HepG2 (cell line): Measurements from ENCODE around the gene EML2. TPM values are rescaled to one million over a fixed set of nuclear protein-coding genes. Genes with fewer than 3 reads are reported as not detected.

Experiments used
- ATAC-seq: fragments of 200-7000 bp; cut with Tn5 transposase; 3 replicates; pipeline ENCODE4 v1.9.1; 2020; ENCODE audit warnings: mild to moderate bottlenecking, moderate library complexity
- BruUV-seq: library from RNA; stranded (reverse); fragments of 400-500 nt; replicated peaks from 2 replicates; lab custom pipeline; 2021; lab: Mats Ljungman, UMichigan
- CTCF ChIA-PET: fragments of 300-600 bp; formaldehyde crosslinking; extraction: SDS; loops from one replicate; lab custom pipeline; 2021; ENCODE audit warnings: low total read pairs, inconsistent platforms, low intra/inter-chr PET ratio; lab: Yijun Ruan, JAX
- POLR2A ChIA-PET: fragments of 350-600 bp; sonication (Branson Sonifier 250); formaldehyde crosslinking; loops from one replicate; lab custom pipeline; 2020; ENCODE audit warnings: antibody characterized with exemption, inconsistent platforms; lab: Yijun Ruan, JAX
- DNase-seq: peaks from one replicate; pipeline ENCODE4 v3.0.0-alpha.2; 2015; ENCODE audit warnings: low spot score
- FAIRE-seq: peaks from 3 replicates; lab custom pipeline; 2011; peaks lifted over from hg19 to GRCh38; lab: Jason Lieb, UNC
- H2AFZ ChIP-seq: one replicate; pipeline ENCODE4 v1.6.1; 2011; ENCODE audit warnings: low read length, inconsistent platforms
- H3K27ac ChIP-seq: fragments of 300-600 bp; 3 replicates; pipeline ENCODE4 v1.8.0; 2011; ENCODE audit warnings: mixed run types, mild to moderate bottlenecking, mixed read lengths, low read length, inconsistent platforms; ENCODE audit not compliant: insufficient read depth; ENCODE audit errors: extremely low read length
- H3K27me3 ChIP-seq, 2 experiments: fragments of 200-600 bp in 1 of 2; 2 replicates in 1 of 2; 3 replicates in 1 of 2; pipeline versions ENCODE4 v1.6.0 to v1.8.0; 2011; ENCODE audit warnings: low read length in 2 of 2, mild to moderate bottlenecking in 2 of 2, moderate library complexity in 2 of 2, inconsistent platforms in 1 of 2; ENCODE audit not compliant: insufficient read depth in 2 of 2, control insufficient read depth in 1 of 2
- H3K36me3 ChIP-seq, 2 experiments: fragments of 200-600 bp in 1 of 2; replicated peaks in 1 of 2; 2 replicates in 1 of 2; 3 replicates in 1 of 2; pipeline versions ENCODE4 v1.5.1 to v1.8.0; 2011; ENCODE audit warnings: low read length in 2 of 2, inconsistent platforms in 1 of 2; ENCODE audit not compliant: insufficient read depth in 2 of 2, control insufficient read depth in 1 of 2
- H3K4me1 ChIP-seq: 2 replicates; pipeline ENCODE4 v1.5.1; 2012; ENCODE audit warnings: low read length, inconsistent platforms; ENCODE audit not compliant: insufficient read depth
- H3K4me2 ChIP-seq: 2 replicates; pipeline ENCODE4 v1.6.0; 2011; ENCODE audit warnings: low read depth, low read length, inconsistent platforms
- H3K4me3 ChIP-seq, 3 experiments: fragments of 200-600 bp in 1 of 3; sonication (generic), shearing (Covaris generic) in 1 of 3; replicated peaks in 1 of 3; 2 replicates each; pipeline ENCODE4 v1.5.1; 2011 to 2016; ENCODE audit warnings: low read length in 3 of 3, inconsistent platforms in 2 of 3, low read depth in 2 of 3, mild to moderate bottlenecking in 2 of 3, control low read depth in 1 of 3, mixed read lengths in 1 of 3; ENCODE audit not compliant: insufficient read depth in 1 of 3
- H3K79me2 ChIP-seq: one replicate; pipeline ENCODE4 v1.6.1; 2011; ENCODE audit warnings: low read length, inconsistent platforms; ENCODE audit not compliant: insufficient read depth
- H3K9ac ChIP-seq: 2 replicates; pipeline ENCODE4 v1.6.0; 2011; ENCODE audit warnings: mild to moderate bottlenecking, low read depth, low read length, inconsistent platforms; ENCODE audit not compliant: insufficient read depth
- H3K9me3 ChIP-seq: 2 replicates; pipeline ENCODE4 v1.5.1; 2012; ENCODE audit warnings: mild to moderate bottlenecking, low read length
- H4K20me1 ChIP-seq: 2 replicates; pipeline ENCODE4 v1.6.0; 2011; ENCODE audit warnings: inconsistent platforms, mild to moderate bottlenecking, low read length, moderate library complexity; ENCODE audit not compliant: insufficient read depth
- GATAD1 ChIP-seq: IDR thresholded peaks from 2 replicates; pipeline ENCODE4 v1.6.1; 2016; ENCODE audit warnings: missing genetic modification reagents, missing compliant biosample characterization
- HMG20B ChIP-seq: conservative IDR thresholded peaks from 2 replicates; pipeline ENCODE4 v1.6.1; 2016; ENCODE audit warnings: missing genetic modification reagents, missing compliant biosample characterization
- HNRNPL ChIP-seq: fragments of 200-400 bp; formaldehyde crosslinking; IDR thresholded peaks from 2 replicates; pipeline ENCODE4 v1.6.1; 2017; ENCODE audit warnings: mild to moderate bottlenecking, low read depth, low read length
- HNRNPLL ChIP-seq: fragments of 200-400 bp; formaldehyde crosslinking; IDR thresholded peaks from 2 replicates; pipeline ENCODE4 v1.6.1; 2017; ENCODE audit warnings: mild to moderate bottlenecking, low read depth, low read length; ENCODE audit not compliant: poor library complexity, severe bottlenecking
- KAT8 ChIP-seq: IDR thresholded peaks from 2 replicates; pipeline ENCODE4 v1.6.1; 2016; ENCODE audit warnings: missing genetic modification reagents, missing compliant biosample characterization
- KLF12 ChIP-seq: sonication (generic); formaldehyde crosslinking; IDR thresholded peaks from 2 replicates; pipeline ENCODE4 v1.4.0; 2020; ENCODE audit warnings: missing genetic modification reagents, borderline replicate concordance
- KMT2A ChIP-seq: sonication (generic); formaldehyde crosslinking; IDR thresholded peaks from 2 replicates; pipeline ENCODE4 v1.4.0; 2020; ENCODE audit warnings: missing genetic modification reagents
- MED13 ChIP-seq: sonication (generic); formaldehyde crosslinking; IDR thresholded peaks from 2 replicates; pipeline ENCODE4 v1.5.0; 2020; ENCODE audit warnings: missing genetic modification reagents
- NFKBIZ ChIP-seq: IDR thresholded peaks from 2 replicates; pipeline ENCODE4 v1.6.1; 2018; ENCODE audit warnings: missing genetic modification reagents, missing compliant biosample characterization
- RAD51 ChIP-seq: fragments of 450-650 bp; IDR thresholded peaks from 2 replicates; pipeline ENCODE4 v1.6.1; 2016; ENCODE audit warnings: borderline replicate concordance
- RXRB ChIP-seq: IDR thresholded peaks from 2 replicates; pipeline ENCODE4 v1.6.1; 2016; ENCODE audit warnings: borderline replicate concordance, missing genetic modification reagents, missing compliant biosample characterization
- SMAD9 ChIP-seq: sonication (generic); formaldehyde crosslinking; IDR thresholded peaks from 2 replicates; pipeline ENCODE4 v1.5.1; 2020; ENCODE audit warnings: mild to moderate bottlenecking, missing genetic modification reagents
- ZNF12 ChIP-seq: sonication (generic); formaldehyde crosslinking; IDR thresholded peaks from 2 replicates; pipeline ENCODE4 v1.5.0; 2020; ENCODE audit warnings: missing genetic modification reagents
- ZNF329 ChIP-seq: sonication (generic); formaldehyde crosslinking; IDR thresholded peaks from 2 replicates; pipeline ENCODE4 v1.9.0; 2021; ENCODE audit warnings: low read depth, mild to moderate bottlenecking, missing genetic modification reagents
- ZNF33B ChIP-seq: sonication (generic); formaldehyde crosslinking; IDR thresholded peaks from 2 replicates; pipeline ENCODE4 v1.5.1; 2020; ENCODE audit warnings: mild to moderate bottlenecking, missing genetic modification reagents
- ZNF496 ChIP-seq: sonication (generic); formaldehyde crosslinking; IDR thresholded peaks from 2 replicates; pipeline ENCODE4 v1.8.1; 2023; ENCODE audit warnings: mild to moderate bottlenecking, moderate library complexity, missing genetic modification reagents; ENCODE audit not compliant: insufficient replicate concordance
- WGBS: methylation state at CpG from one replicate; pipeline ENCODE4 v1.1.6; 2017; ENCODE audit warnings: low lambda C conversion rate; 5-methylcytosine and 5-hydroxymethylcytosine counted together
- in situ Hi-C: cut with HindIII; loops from 2 replicates; pipeline ENCODE4 v1.10.0; 2017; ENCODE audit warnings: low pct_unique_long_range_greater_than_20kb; ENCODE audit not compliant: extremely low pct_ligation_motif_present
- intact Hi-C: fragments of 100-400 bp; cut with micrococcal nuclease; formaldehyde crosslinking; loops from one replicate; pipeline ENCODE4 v1.10.0; 2022; ENCODE audit not compliant: unreplicated experiment
- polyA plus RNA-seq, 8 experiments: library from polyadenylated mRNA; depleted of rRNA in 3 of 8; stranded (reverse) in 7 of 8; unstranded in 1 of 8; fragments of >200 nt; fragmentation: Illumina TruSeq in 4 of 8; extraction: Trizol in 4 of 8; gene quantifications; 2 replicates each; pipeline versions ENCODE4 v1.2.1 to v1.2.3, GENCODE V29; 2011 to 2016; ENCODE audit warnings: low read depth in 4 of 8, missing spikeins in 1 of 8, mixed read lengths in 1 of 8; ENCODE audit not compliant: insufficient read depth in 1 of 8
- total RNA-seq, 5 experiments: library from RNA; depleted of rRNA; stranded (reverse); fragments of >200 nt; fragmentation: Illumina TruSeq; extraction: Trizol; gene quantifications; 2 replicates each; pipeline ENCODE4 v1.2.3, GENCODE V29; 2016; ENCODE audit warnings: low read depth in 1 of 5
- TF ChIP-seq, protein P1 (sequence below): IDR thresholded peaks from 2 replicates; pipeline ENCODE4 v1.6.1; 2016; ENCODE audit warnings: low read depth, control low read depth
- TF ChIP-seq, protein P2 (sequence below): IDR thresholded peaks from 2 replicates; pipeline ENCODE4 v1.6.1; 2012; ENCODE audit warnings: inconsistent platforms

Gene EML2
- total and polyA plus RNA-seq, 2 of the 13 experiments (the other 11 are each of a cell fraction or from before 2014, with no cell fraction given): 7.3 to 12.9 TPM

DNA sequence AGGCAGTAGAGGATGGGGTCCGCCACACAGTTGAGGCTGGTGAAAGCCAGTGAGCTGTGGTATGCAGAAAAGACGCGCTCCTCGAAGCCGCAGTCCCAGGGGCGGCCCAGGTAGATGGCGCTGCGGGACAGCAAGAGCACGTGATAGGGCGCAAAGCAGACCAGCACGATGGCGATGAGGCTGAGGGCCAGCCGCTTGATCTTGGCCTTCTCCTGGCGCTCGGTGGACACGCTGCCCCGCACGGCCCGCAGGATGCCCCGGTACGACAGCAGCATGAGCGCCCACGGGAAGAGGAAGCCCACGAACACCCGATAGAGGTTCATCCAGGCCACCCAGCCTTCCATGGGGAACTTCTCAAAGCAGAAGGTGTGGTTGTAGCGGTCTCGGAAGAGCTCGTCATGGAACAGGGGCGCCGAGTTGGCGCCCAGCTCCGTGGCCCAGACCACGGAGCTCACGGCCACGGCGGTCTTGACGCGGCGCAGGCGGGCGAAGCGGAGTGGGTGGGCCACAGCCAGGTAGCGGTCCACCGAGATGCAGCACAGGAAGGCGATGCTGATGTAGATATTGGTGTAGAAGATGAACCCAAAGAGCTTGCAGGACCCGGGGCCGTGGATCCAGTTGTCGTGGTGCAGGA lies 48.1 kb downstream of the EML2 start:
- FAIRE-seq (peak; percentile 62), DNase-seq (peak; percentile 64), ATAC-seq (peak; percentile 94)
- CTCF ChIA-PET: interaction anchor here (1.8 to 3.4 kb wide), 3 partner anchors 52 to 102 kb away, joined by 14 to 29 read pairs (median 15); partner anchors contain the start of gene QPCTL
- in situ Hi-C loops: loop anchor here (5.0 kb wide), 1 partner anchor 51 kb away; no protein-coding TSS in a partner anchor
- Histone ChIP-seq H3K4me3 (no peak overlapping the region; a peak in 1 of 6 replicates), H3K9me3 (no peaks in the 10 kb centered on the region), H3K27ac (no peak overlapping the region), H3K4me2 (peak overlapping the region; percentile 45; the same call in 1 of the 2 replicates), H4K20me1 (no peaks in the 10 kb centered on the region), H3K79me2 (no peaks in the 10 kb centered on the region), H3K36me3 (no peaks in the 10 kb centered on the region), H3K4me1 (peaks cover 27% of the 10 kb centered on the region), H3K9ac (no peak overlapping the region), H3K27me3 (peaks cover 0 to 3% of the 10 kb centered on the region in 2 experiments; a peak in 2 of 5 replicates), H2AFZ (no peak overlapping the region)
- 56% methylated on average over 27 of the region's 48 CpGs for WGBS
- POLR2A ChIA-PET: interaction anchor here (0.9 to 1.4 kb wide), 5 partner anchors 10 to 101 kb away, joined by 3 to 19 read pairs (median 3); partner anchors contain the start of genes EML2, QPCTL and SNRPD2
- BruUV-seq: no TSS peak
- intact Hi-C loops: loop anchor here (1.0 kb wide), 1 partner anchor 52 kb away; no protein-coding TSS in a partner anchor
- 0 out of 2 replicates have a peak, but pooled peaks have one; percentile 61 for TF ChIP-seq HMG20B (CRISPR knock-in tag)
- TF ChIP-seq SMAD9 (CRISPR knock-in tag): 0 out of 2 replicates have a peak, but pooled peaks have one; percentile 54
- 0 out of 2 replicates have a peak, but pooled peaks have one; percentile 25 for TF ChIP-seq KLF12
- peak; percentile 67; the same call in 1 of the 2 replicates for TF ChIP-seq RXRB (CRISPR knock-in tag)
- peak; percentile 73; the same call in 1 of the 2 replicates for TF ChIP-seq KAT8 (CRISPR knock-in tag)
- TF ChIP-seq, protein P1, sequence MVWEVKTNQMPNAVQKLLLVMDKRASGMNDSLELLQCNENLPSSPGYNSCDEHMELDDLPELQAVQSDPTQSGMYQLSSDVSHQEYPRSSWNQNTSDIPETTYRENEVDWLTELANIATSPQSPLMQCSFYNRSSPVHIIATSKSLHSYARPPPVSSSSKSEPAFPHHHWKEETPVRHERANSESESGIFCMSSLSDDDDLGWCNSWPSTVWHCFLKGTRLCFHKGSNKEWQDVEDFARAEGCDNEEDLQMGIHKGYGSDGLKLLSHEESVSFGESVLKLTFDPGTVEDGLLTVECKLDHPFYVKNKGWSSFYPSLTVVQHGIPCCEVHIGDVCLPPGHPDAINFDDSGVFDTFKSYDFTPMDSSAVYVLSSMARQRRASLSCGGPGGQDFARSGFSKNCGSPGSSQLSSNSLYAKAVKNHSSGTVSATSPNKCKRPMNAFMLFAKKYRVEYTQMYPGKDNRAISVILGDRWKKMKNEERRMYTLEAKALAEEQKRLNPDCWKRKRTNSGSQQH: 0 out of 2 replicates have a peak, but pooled peaks have one; percentile 40
- TF ChIP-seq GATAD1 (CRISPR knock-in tag): peak; percentile 79
- TF ChIP-seq KMT2A (CRISPR knock-in tag): peak; percentile 29; the same call in 1 of the 2 replicates
- peak; percentile 68; the same call in 1 of the 2 replicates for TF ChIP-seq NFKBIZ (CRISPR knock-in tag)
- no peak for TF ChIP-seq ZNF496 (CRISPR knock-in tag)
- TF ChIP-seq ZNF12 (CRISPR knock-in tag): peak; percentile 51; the same call in 1 of the 2 replicates
- 0 out of 2 replicates have a peak, but pooled peaks have one; percentile 33 for TF ChIP-seq HNRNPL
- TF ChIP-seq HNRNPLL: peak; percentile 37
- TF ChIP-seq MED13 (CRISPR knock-in tag): no peak
- peak; percentile 73; the same call in 1 of the 2 replicates for TF ChIP-seq ZNF33B
- TF ChIP-seq, protein P2, sequence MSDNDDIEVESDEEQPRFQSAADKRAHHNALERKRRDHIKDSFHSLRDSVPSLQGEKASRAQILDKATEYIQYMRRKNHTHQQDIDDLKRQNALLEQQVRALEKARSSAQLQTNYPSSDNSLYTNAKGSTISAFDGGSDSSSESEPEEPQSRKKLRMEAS: peak; percentile 99
- TF ChIP-seq ZNF329 (CRISPR knock-in tag): peak; percentile 81; the same call in 1 of the 2 replicates
- no peak for TF ChIP-seq RAD51
